ENCODE results near the gene ACLY. TPM values are rescaled to one million over a fixed set of nuclear protein-coding genes. Genes with fewer than 3 reads are reported as not detected.

Gene ACLY
- total RNA-seq, 1 experiment from 2014 or later = 279 TPM

DNA sequence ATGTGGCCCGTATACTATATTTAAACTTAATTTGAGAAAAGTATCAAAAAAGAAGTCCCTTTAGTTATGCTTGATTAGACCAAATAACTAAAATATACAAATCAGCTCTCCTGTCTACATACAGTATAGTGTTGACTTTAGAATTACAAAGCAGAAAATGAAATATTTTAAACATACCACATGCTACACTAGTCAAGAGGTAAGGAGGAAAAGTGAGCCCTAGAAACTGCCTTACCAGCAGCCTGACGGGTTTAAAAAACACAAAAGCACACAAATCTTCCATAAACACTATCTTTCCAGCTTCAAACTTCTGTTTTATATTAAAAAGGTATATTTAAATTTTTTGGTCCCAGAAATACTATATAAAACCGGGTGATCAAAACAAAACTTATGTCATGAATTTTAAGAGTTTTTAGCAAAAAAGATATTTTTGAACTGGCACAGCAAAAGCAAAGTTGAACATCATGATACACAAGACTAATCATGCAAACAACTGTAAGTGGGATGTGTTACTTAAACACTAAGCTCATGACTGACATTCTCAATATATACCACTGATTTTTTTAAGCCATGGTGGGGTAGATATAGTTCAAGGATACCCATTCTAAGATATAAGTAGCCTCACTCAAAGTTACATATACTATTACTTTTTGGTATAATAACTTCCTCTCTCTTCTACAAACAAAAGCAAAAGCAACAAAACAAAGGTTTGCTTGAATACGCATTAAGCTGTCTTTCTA is 69.3 kb downstream of the ACLY start:
- no peaks in the 10 kb centered on the region for H3K9me3 ChIP-seq (ENCODE audit: control insufficient read depth, low read depth, low read length)
- no peak overlapping the region for H2BK120ac ChIP-seq (ENCODE audit: low read depth, low read length, poor library complexity, severe bottlenecking)
- Mint-ChIP-seq H3K36me3 (ENCODE audit: insufficient read depth in 1 of 3, low read depth in 3 of 3) (peaks cover 3 to 21% (median 17%) of the 10 kb centered on the region in 3 experiments; a peak in 6 of 7 replicates), H3K4me1 (no peaks in the 10 kb centered on the region), H3K27ac (no peak overlapping the region), H3K27me3 (ENCODE audit: low read depth) (no peaks in the 10 kb centered on the region), H3K4me3 (no peak overlapping the region), H3K9me3 (no peaks in the 10 kb centered on the region)
- no peaks in the 10 kb centered on the region for H3K4me1 ChIP-seq (ENCODE audit: insufficient read depth, low read length)
- H4K20me1 ChIP-seq (ENCODE audit: control insufficient read depth, insufficient read depth, insufficient read length) = no peaks in the 10 kb centered on the region
- TF ChIP-seq CTCF (conservative IDR thresholded peaks at IDR 0.05) = no peak
- no peak overlapping the region for H2BK15ac ChIP-seq (ENCODE audit: low read depth, low read length)
- H3T11ph ChIP-seq (ENCODE audit: low read length) = no peak overlapping the region
- peaks cover 6% of the 10 kb centered on the region for H3K79me1 ChIP-seq (ENCODE audit: insufficient read depth, low read depth, low read length, poor library complexity, severe bottlenecking)
- no peak overlapping the region for H3K18ac ChIP-seq (ENCODE audit: insufficient read length, low read depth, low read length)
- H2BK5ac ChIP-seq (ENCODE audit: insufficient read length, low read length) = no peak overlapping the region
- H4K8ac ChIP-seq (replicated peaks; ENCODE audit: insufficient read length, low read depth, low read length) = no peak overlapping the region
- no peak overlapping the region for H3K4me2 ChIP-seq (ENCODE audit: insufficient read depth, insufficient read length, low read length)
- no peaks in the 10 kb centered on the region; the same call in 1 of the 2 replicates for H3K79me2 ChIP-seq (ENCODE audit: insufficient read depth, low read length)
- H2AFZ ChIP-seq (ENCODE audit: low read length) = no peak overlapping the region
- no peak overlapping the region for H3K14ac ChIP-seq (ENCODE audit: insufficient read depth, low read length)
- no peaks in the 10 kb centered on the region for H3K27me3 ChIP-seq (ENCODE audit: insufficient read depth, low read length)
- no peak overlapping the region for H3K27ac ChIP-seq (ENCODE audit: insufficient read length, low read depth, low read length)
- no peaks in the 10 kb centered on the region for H3K23me2 ChIP-seq (ENCODE audit: insufficient read length, low read depth, low read length, poor library complexity, severe bottlenecking)
- no peak overlapping the region for H2BK12ac ChIP-seq (ENCODE audit: insufficient read length, low read depth, low read length)
- H2AK5ac ChIP-seq (ENCODE audit: insufficient read length, low read length) = no peak overlapping the region
- no peak overlapping the region for H2BK20ac ChIP-seq (ENCODE audit: low read depth, low read length, poor library complexity, severe bottlenecking)
- no peak overlapping the region for H3K9ac ChIP-seq (ENCODE audit: extremely low read depth, insufficient read length, low read length)
- no peak overlapping the region for H3K4ac ChIP-seq (ENCODE audit: low read depth, low read length)
- no peak overlapping the region for H4K5ac ChIP-seq (ENCODE audit: insufficient read length, low read depth, low read length)
- H4K91ac ChIP-seq (ENCODE audit: insufficient read length, low read depth, low read length) = no peak overlapping the region
- H3K23ac ChIP-seq (ENCODE audit: insufficient read length, low read depth, low read length) = no peak overlapping the region
- no peak overlapping the region for H3K56ac ChIP-seq (ENCODE audit: insufficient read length, low read depth, low read length)
- DNase-seq = no peak
- WGBS (ENCODE audit: extremely low coverage, insufficient read length, low lambda C conversion rate) = no CpG with 5 or more reads among the region's 4 CpGs

Data from H9 (cell line).